Trophoblast cell (in vitro differentiated cells and primary cell): ENCODE results near the gene CATSPER4.

Source experiments
- DNase-seq, 2 donors: peaks; one replicate each; pipeline ENCODE4 v3.0.0-alpha.2; 2016
- H2AFZ ChIP-seq: 2 replicates; pipeline ENCODE4 v1.6.1; 2013; ENCODE audit warnings: low read length, moderate library complexity, mild to moderate bottlenecking; ENCODE audit not compliant: insufficient read depth, poor library complexity
- H2AK5ac ChIP-seq: 2 replicates; pipeline ENCODE4 v1.6.1; 2013; ENCODE audit warnings: mild to moderate bottlenecking, low read length
- H2BK120ac ChIP-seq: 2 replicates; pipeline ENCODE4 v1.6.1; 2013; ENCODE audit warnings: low read length, mild to moderate bottlenecking, moderate library complexity; ENCODE audit not compliant: insufficient read depth, poor library complexity
- H2BK12ac ChIP-seq: 2 replicates; pipeline ENCODE4 v1.6.1; 2013; ENCODE audit warnings: mild to moderate bottlenecking, low read length, moderate library complexity
- H2BK5ac ChIP-seq: 2 replicates; pipeline ENCODE4 v1.6.1; 2013; ENCODE audit warnings: low read length, low read depth, moderate library complexity, mild to moderate bottlenecking; ENCODE audit not compliant: poor library complexity
- H3K14ac ChIP-seq: 2 replicates; pipeline ENCODE4 v1.6.1; 2013; ENCODE audit warnings: mild to moderate bottlenecking, low read length
- H3K18ac ChIP-seq: 2 replicates; pipeline ENCODE4 v1.6.1; 2013; ENCODE audit warnings: mild to moderate bottlenecking, low read length
- H3K23ac ChIP-seq: 2 replicates; pipeline ENCODE4 v1.6.1; 2013; ENCODE audit warnings: low read length
- H3K27ac ChIP-seq: 2 replicates; pipeline ENCODE4 v1.5.1; 2013; ENCODE audit warnings: low read depth, mild to moderate bottlenecking, inconsistent platforms, low read length, moderate library complexity
- H3K27me3 ChIP-seq: 2 replicates; pipeline ENCODE4 v1.6.1; 2013; ENCODE audit warnings: inconsistent platforms, mild to moderate bottlenecking, low read length, moderate library complexity; ENCODE audit not compliant: insufficient read depth
- H3K36me3 ChIP-seq, 2 experiments: 1 replicate in 1 of 2; 2 replicates in 1 of 2; pipeline ENCODE4 v1.6.1; 2013; ENCODE audit warnings: low read length in 2 of 2, mild to moderate bottlenecking in 2 of 2, moderate library complexity in 1 of 2; ENCODE audit not compliant: insufficient read depth in 2 of 2, control insufficient read depth in 1 of 2
- H3K4ac ChIP-seq: 2 replicates; pipeline ENCODE4 v1.6.1; 2013; ENCODE audit warnings: low read depth, mild to moderate bottlenecking, low read length, moderate library complexity
- H3K4me1 ChIP-seq, 2 experiments: 1 replicate in 1 of 2; 2 replicates in 1 of 2; pipeline ENCODE4 v1.6.1; 2013; ENCODE audit warnings: low read length in 2 of 2, mild to moderate bottlenecking in 2 of 2, moderate library complexity in 1 of 2; ENCODE audit not compliant: insufficient read depth in 2 of 2, control insufficient read depth in 1 of 2
- H3K4me2 ChIP-seq: 2 replicates; pipeline ENCODE4 v1.6.1; 2013; ENCODE audit warnings: inconsistent platforms, mild to moderate bottlenecking, low read length, moderate library complexity
- H3K4me3 ChIP-seq: 2 replicates; pipeline ENCODE4 v1.5.1; 2013; ENCODE audit warnings: mild to moderate bottlenecking, low read depth, low read length, inconsistent platforms
- H3K79me1 ChIP-seq: one replicate; pipeline ENCODE4 v1.6.1; 2013; ENCODE audit warnings: low read length
- H3K79me2 ChIP-seq: 2 replicates; pipeline ENCODE4 v1.6.1; 2013; ENCODE audit warnings: low read length, mild to moderate bottlenecking; ENCODE audit not compliant: control insufficient read depth, insufficient read depth, poor library complexity
- H3K9ac ChIP-seq: 2 replicates; pipeline ENCODE4 v1.6.1; 2013; ENCODE audit warnings: mild to moderate bottlenecking, low read length
- H3K9me3 ChIP-seq: 2 replicates; pipeline ENCODE4 v1.6.1; 2013; ENCODE audit warnings: low read depth, mild to moderate bottlenecking, control low read depth, inconsistent platforms, low read length; ENCODE audit not compliant: insufficient read depth
- H4K12ac ChIP-seq: 2 replicates; pipeline ENCODE4 v1.6.1; 2013; ENCODE audit warnings: low read depth, mild to moderate bottlenecking, low read length, moderate library complexity
- H4K8ac ChIP-seq: 2 replicates; pipeline ENCODE4 v1.6.1; 2013; ENCODE audit warnings: low read depth, mild to moderate bottlenecking, low read length, moderate library complexity
- H4K91ac ChIP-seq: one replicate; pipeline ENCODE4 v1.6.1; 2013; ENCODE audit warnings: low read depth, mild to moderate bottlenecking, low read length, moderate library complexity
- WGBS: extraction: QIAGEN DNeasy Blood & Tissue Kit; methylation state at CpG from one replicate; pipeline ENCODE4 v1.1.7; 2013; ENCODE audit warnings: missing lambda C conversion rate; ENCODE audit not compliant: insufficient read length, insufficient coverage; ENCODE audit errors: extremely low coverage; 5-methylcytosine and 5-hydroxymethylcytosine counted together

Gene CATSPER4

DNA sequence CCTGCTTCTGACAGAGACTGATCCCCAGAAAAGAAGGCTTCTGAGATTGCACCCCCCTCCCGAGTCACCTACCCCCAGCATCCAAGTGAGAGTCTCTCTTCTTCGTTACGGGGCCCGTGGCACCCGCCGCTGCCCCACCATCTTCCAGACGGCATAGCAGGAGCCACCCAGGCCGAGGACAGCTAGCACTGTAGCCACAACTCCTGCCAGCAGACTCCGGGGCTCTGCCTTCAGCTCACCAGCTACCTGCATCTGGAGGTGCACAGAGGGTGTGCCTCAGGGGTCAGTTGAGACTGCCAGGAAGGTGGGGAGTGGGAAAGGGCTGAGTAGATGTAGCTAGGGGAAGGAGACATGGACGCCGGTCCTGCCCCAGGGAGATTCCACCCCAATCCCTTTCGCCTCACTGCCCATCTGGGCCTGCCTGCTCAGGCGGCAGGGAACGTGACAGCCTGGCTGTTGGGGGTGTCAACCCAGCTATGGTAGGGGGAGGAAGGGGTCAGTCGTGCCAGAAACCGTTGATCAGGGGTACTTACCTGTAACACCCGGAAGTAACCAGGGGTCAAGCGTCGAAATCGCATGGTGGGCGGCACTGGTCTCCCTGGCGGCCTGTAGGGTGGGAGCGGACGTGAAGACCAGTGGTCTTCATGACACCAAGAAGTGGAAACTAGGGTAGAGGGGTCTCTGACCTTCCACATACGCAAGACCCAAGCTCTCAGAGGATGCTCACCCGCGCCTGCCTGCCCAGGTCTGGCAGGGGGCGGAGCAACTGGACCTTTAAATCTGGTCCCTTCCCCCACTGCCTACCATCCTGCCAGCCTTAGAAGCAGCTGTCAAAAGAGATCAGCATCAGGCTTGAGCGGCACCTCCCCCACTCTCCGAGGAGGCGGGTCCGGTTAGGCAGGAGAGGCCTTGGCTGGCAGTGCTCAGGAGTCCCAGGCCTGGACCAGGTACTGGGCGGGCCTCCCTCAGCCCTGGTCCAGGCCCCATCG lies 19.0 kb upstream of the CATSPER4 start, which contains the start of gene ZNF593OS:
Gene ZNF593OS, minus strand, starts transcription at position 749 of the 989 bp plus-strand sequence. Its CDS starts 171 bp downstream, at position 578.
- Histone ChIP-seq H3K23ac (no peak within 1 kb of the TSS), H3K4me2 (peak within 1 kb of the TSS; percentile 74), H4K91ac (no peak within 1 kb of the TSS), H3K27ac (no peak within 1 kb of the TSS), H2BK5ac (no peak within 1 kb of the TSS), H3K27me3 (no peaks in the 10 kb centered on the region), H2AFZ (no peak within 1 kb of the TSS), H2BK120ac (no peak within 1 kb of the TSS), H4K12ac (no peak within 1 kb of the TSS), H3K4me3 (peak within 1 kb of the TSS; percentile 21), H2BK12ac (no peak within 1 kb of the TSS), H2AK5ac (no peak within 1 kb of the TSS), H3K14ac (no peak within 1 kb of the TSS), H3K4me1 (peaks cover 6 to 10% of the 10 kb centered on the region in 2 experiments), H4K8ac (no peak within 1 kb of the TSS), H3K79me2 (peaks cover 5% of the 10 kb centered on the region), H3K9me3 (no peaks in the 10 kb centered on the region), H3K4ac (no peak within 1 kb of the TSS), H3K79me1 (peaks cover 7% of the 10 kb centered on the region), H3K36me3 (peaks cover 8 to 11% of the 10 kb centered on the region in 2 experiments), H3K9ac (no peak within 1 kb of the TSS), H3K18ac (no peak within 1 kb of the TSS)
- DNase-seq: no peak
- WGBS: no CpG with 5 or more reads among the region's 34 CpGs

DNA sequence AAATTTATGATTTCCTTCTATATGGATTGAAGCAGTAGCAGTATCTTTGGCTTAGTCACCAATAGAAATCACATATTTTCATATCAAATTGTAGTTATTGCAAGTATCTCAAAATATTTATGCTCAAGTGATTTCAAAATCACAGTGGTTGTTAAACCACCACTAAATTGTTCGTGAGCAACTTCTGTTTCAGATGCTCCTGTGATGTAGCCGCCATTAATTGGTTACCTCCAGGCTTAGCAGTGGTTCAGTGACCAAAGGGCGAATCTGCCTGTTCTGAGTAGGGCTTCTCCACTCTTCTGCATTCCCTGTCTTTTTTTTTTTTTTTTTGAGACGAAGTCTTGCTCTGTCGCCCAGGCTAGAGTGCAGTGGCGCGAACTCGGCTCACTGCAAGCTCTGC lies 15.1 kb upstream of the CATSPER4 start:
- no peak overlapping the region for H3K9ac ChIP-seq
- H3K14ac ChIP-seq: no peak overlapping the region
- no peak overlapping the region for H3K4me3 ChIP-seq
- no peak overlapping the region for H4K12ac ChIP-seq
- H3K27me3 ChIP-seq: no peaks in the 10 kb centered on the region
- DNase-seq: peak; percentile 71 to 83
- H3K23ac ChIP-seq: no peak overlapping the region
- H2BK120ac ChIP-seq: no peak overlapping the region
- peaks cover 14 to 21% of the 10 kb centered on the region in 2 experiments for H3K4me1 ChIP-seq
- H2AFZ ChIP-seq: no peak overlapping the region
- H3K9me3 ChIP-seq: no peaks in the 10 kb centered on the region
- H2BK5ac ChIP-seq: no peak overlapping the region
- H3K27ac ChIP-seq: no peak overlapping the region
- peaks cover 6% of the 10 kb centered on the region for H3K79me1 ChIP-seq
- no peak overlapping the region for H3K4me2 ChIP-seq
- no peak overlapping the region for H4K91ac ChIP-seq
- no peak overlapping the region for H3K4ac ChIP-seq
- H2BK12ac ChIP-seq: no peak overlapping the region
- H3K18ac ChIP-seq: no peak overlapping the region
- H2AK5ac ChIP-seq: no peak overlapping the region
- H3K79me2 ChIP-seq: peaks cover 1% of the 10 kb centered on the region
- no CpG with 5 or more reads among the region's 8 CpGs for WGBS
- H4K8ac ChIP-seq: no peak overlapping the region
- peaks cover 8 to 13% of the 10 kb centered on the region in 2 experiments for H3K36me3 ChIP-seq

DNA sequence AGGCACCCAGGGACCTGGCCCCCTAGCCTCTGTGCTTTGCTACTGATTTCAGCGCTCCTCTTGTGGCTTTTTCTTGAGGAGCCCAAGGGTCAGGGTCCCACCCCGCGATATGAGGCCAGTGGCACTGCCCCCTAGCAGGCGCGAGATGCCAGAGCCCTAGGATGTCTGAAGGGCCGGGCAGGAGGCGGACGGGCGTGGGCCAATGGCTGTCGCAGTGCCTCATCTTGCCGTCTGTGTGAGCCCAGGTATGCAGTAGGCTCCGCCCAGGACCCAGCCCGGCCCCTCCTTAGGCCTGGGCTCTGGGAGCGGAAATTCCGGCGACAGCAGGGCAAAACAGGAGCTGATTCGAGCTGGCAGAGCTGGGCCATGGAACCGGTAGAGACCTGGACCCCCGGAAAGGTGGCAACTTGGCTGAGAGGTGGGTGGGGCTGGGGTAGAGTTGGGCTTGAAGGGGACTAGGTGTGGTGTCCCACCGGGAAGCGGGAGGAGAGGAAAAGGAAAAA lies 13.2 kb upstream of the CATSPER4 start, which contains the start of gene CNKSR1:
Gene CNKSR1, plus strand, starts transcription at position 310 of the 503 bp plus-strand sequence. Its CDS starts 57 bp downstream, at position 367.
- peaks cover 6% of the 10 kb centered on the region for H3K79me1 ChIP-seq

DNA sequence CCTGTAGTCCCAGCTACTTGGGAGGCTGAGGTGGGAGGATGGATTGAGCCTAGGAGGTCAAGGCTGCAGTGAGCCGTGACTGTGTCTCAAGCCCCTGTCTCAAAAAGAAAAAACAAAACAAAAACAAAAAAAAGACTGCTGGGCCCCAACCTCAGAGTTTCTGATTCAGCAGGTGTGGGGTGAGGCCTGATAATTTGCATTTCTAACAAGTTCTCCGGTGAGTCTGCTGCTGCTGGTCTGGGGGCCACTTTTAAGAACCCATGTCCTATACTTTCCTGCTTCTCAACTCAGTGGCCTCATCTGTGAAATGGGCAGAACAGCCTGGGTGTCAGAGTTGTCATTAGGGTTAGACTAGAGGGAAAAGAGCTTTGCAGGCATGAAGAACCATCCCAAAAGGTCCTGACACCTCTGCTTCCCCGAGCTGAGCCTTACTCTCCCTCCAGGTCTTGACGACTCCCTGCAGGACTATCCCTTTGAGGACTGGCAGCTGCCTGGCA lies 10.3 kb upstream of the CATSPER4 start:
- no peak overlapping the region for H3K9ac ChIP-seq
- H2BK12ac ChIP-seq: no peak overlapping the region
- no peak overlapping the region for H3K27ac ChIP-seq
- H3K9me3 ChIP-seq: peaks cover 1% of the 10 kb centered on the region
- no CpG with 5 or more reads among the region's 4 CpGs for WGBS
- H3K79me1 ChIP-seq: peaks cover 6% of the 10 kb centered on the region
- peaks cover 1% of the 10 kb centered on the region for H3K79me2 ChIP-seq
- no peak overlapping the region for H3K4me3 ChIP-seq
- H4K12ac ChIP-seq: no peak overlapping the region
- H3K4me2 ChIP-seq: no peak overlapping the region
- no peak overlapping the region for H3K4ac ChIP-seq
- H2BK5ac ChIP-seq: no peak overlapping the region
- H3K27me3 ChIP-seq: no peaks in the 10 kb centered on the region
- no peak overlapping the region for H3K14ac ChIP-seq
- peaks cover 32 to 33% of the 10 kb centered on the region in 2 experiments for H3K36me3 ChIP-seq
- H2AK5ac ChIP-seq: no peak overlapping the region
- no peak overlapping the region for H4K8ac ChIP-seq
- H3K18ac ChIP-seq: no peak overlapping the region
- H3K23ac ChIP-seq: no peak overlapping the region
- H4K91ac ChIP-seq: no peak overlapping the region
- no peak overlapping the region for H2BK120ac ChIP-seq
- H2AFZ ChIP-seq: no peak overlapping the region
- DNase-seq: no peak
- peaks cover 9 to 13% of the 10 kb centered on the region in 2 experiments for H3K4me1 ChIP-seq

More for the DNA sequence above, 13.2 kb upstream of the CATSPER4 start, which contains the start of gene CNKSR1:
- Histone ChIP-seq H3K9me3 (no peaks in the 10 kb centered on the region), H2BK12ac (no peak within 1 kb of the TSS), H3K9ac (no peak within 1 kb of the TSS), H3K4me1 (peaks cover 11 to 16% of the 10 kb centered on the region in 2 experiments), H3K27me3 (no peaks in the 10 kb centered on the region), H3K4me3 (peak within 1 kb of the TSS; percentile 63), H4K12ac (peak within 1 kb of the TSS; percentile 93), H3K14ac (peak within 1 kb of the TSS; percentile 39), H4K91ac (peak within 1 kb of the TSS; percentile 59), H4K8ac (peak within 1 kb of the TSS; percentile 90), H3K79me2 (peaks cover 1% of the 10 kb centered on the region), H2AK5ac (peak within 1 kb of the TSS; percentile 50), H2BK5ac (peak within 1 kb of the TSS; percentile 29), H3K4ac (peak within 1 kb of the TSS; percentile 35), H3K23ac (no peak within 1 kb of the TSS), H3K4me2 (peak within 1 kb of the TSS; percentile 55), H2BK120ac (peak within 1 kb of the TSS; percentile 83), H3K18ac (peak within 1 kb of the TSS; percentile 19), H2AFZ (peak within 1 kb of the TSS; percentile 89), H3K36me3 (peaks cover 7 to 12% of the 10 kb centered on the region in 2 experiments), H3K27ac (peak within 1 kb of the TSS; percentile 43)
- no CpG with 5 or more reads among the region's 21 CpGs for WGBS
- DNase-seq: peak; percentile 74 to 76
